Measurements from ENCODE around the gene AK4.

DNA sequence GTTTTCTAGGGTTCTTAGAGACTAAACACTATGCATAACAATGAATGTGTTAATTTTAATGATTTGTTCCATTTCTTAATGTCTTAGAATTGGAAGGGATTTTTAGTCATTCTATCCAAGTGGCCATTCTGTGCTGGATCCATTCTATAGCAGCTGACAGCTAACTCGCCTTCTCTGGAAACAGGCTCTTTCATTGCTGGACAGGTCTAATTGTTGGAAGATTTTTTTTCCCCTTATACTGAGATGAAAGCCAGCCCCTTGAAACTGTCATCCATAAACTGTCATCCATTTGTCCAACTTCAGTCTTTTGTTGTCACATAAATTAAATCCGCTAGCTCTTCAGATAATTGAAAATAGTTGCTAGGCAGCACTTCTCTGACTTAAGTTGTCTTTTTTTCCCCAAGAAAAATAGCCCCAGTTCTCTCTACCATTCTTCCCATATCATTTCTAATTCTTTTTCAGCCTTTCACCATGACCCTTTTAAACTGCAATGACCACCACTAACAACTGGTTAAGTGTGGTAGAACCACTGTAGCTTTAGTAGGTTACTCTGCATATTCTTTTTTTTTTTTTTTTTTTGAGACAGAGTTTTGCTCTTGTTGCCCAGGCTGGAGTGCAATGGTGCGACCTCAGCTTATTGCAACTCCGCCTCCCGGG, 19.7 kb downstream of the AK4 start:
- TF ChIP-seq, protein P1, sequence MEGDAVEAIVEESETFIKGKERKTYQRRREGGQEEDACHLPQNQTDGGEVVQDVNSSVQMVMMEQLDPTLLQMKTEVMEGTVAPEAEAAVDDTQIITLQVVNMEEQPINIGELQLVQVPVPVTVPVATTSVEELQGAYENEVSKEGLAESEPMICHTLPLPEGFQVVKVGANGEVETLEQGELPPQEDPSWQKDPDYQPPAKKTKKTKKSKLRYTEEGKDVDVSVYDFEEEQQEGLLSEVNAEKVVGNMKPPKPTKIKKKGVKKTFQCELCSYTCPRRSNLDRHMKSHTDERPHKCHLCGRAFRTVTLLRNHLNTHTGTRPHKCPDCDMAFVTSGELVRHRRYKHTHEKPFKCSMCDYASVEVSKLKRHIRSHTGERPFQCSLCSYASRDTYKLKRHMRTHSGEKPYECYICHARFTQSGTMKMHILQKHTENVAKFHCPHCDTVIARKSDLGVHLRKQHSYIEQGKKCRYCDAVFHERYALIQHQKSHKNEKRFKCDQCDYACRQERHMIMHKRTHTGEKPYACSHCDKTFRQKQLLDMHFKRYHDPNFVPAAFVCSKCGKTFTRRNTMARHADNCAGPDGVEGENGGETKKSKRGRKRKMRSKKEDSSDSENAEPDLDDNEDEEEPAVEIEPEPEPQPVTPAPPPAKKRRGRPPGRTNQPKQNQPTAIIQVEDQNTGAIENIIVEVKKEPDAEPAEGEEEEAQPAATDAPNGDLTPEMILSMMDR (IDR thresholded peaks at IDR 0.05) = no peak
- no peak for TF ChIP-seq POLR2AphosphoS5 (IDR thresholded peaks at IDR 0.05)

Measured in breast epithelium (tissue), 3 donors.